ENCODE data around the gene ATG7. TPM values are rescaled to one million over a fixed set of nuclear protein-coding genes. Genes with fewer than 3 reads are reported as not detected.

Gene ATG7
- total RNA-seq, 5 donors from 2014 or later (not counting 1 experiment from before 2014, with no cell fraction given): 29.0 to 39.3 (median 37.4) TPM

GRCh38 chr3:11534011-11534792 lies 262.0 kb downstream of the ATG7 start:
- CTCF ChIA-PET: interaction anchor here in 1 of 2 donors (0.7 kb wide), 1 partner anchor 1504 kb away, joined by 4 read pairs; no protein-coding TSS in a partner anchor
- no peaks in the 10 kb centered on the region for H3K36me3 ChIP-seq (ENCODE audit: control insufficient read depth in 2 of 2, extremely low read depth in 1 of 2, insufficient read depth in 1 of 2, low read length in 1 of 2)
- H3K9me3 ChIP-seq: no peaks in the 10 kb centered on the region
- H3K9me3 Mint-ChIP-seq: no peaks in the 10 kb centered on the region
- no peaks in the 10 kb centered on the region for H3K27me3 ChIP-seq (replicated peaks in 1 of 2; ENCODE audit: control insufficient read depth in 2 of 2, extremely low read depth in 1 of 2, insufficient read depth in 2 of 2, low read length in 1 of 2)
- POLR2A ChIA-PET: interaction anchor here in 1 of 2 donors (0.7 kb wide), 1 partner anchor 142 kb away, joined by 4 read pairs; no protein-coding TSS in a partner anchor
- no peaks in the 10 kb centered on the region for H3K4me1 Mint-ChIP-seq
- no peaks in the 10 kb centered on the region for H3K27me3 Mint-ChIP-seq
- ATAC-seq (replicated peaks in 1 of 4): no peak
- no peaks in the 10 kb centered on the region for H3K4me1 ChIP-seq (ENCODE audit: control insufficient read depth in 1 of 2, extremely low read depth in 1 of 2, insufficient read depth in 2 of 2, low read length in 2 of 2)
- H3K27ac Mint-ChIP-seq: no peak overlapping the region
- peaks cover 4% of the 10 kb centered on the region for H3K36me3 Mint-ChIP-seq
- H3K27ac ChIP-seq (ENCODE audit: low read length): no peak overlapping the region
- no peak for DNase-seq
- H3K4me3 ChIP-seq (ENCODE audit: control insufficient read depth in 1 of 2, extremely low read depth in 1 of 2, low read length in 1 of 2): no peak overlapping the region
- H3K4me3 Mint-ChIP-seq: no peak overlapping the region
- 93% methylated on average over 17 of the region's 21 CpGs for WGBS (ENCODE audit: insufficient coverage)

- Histone ChIP-seq H3K27ac (ENCODE audit: low read length) (no peak overlapping the region), H3K36me3 (ENCODE audit: control insufficient read depth in 2 of 2, extremely low read depth in 1 of 2, insufficient read depth in 1 of 2, low read length in 1 of 2) (no peaks in the 10 kb centered on the region), H3K9me3 (no peaks in the 10 kb centered on the region), H3K27me3 (replicated peaks in 1 of 2; ENCODE audit: control insufficient read depth in 2 of 2, extremely low read depth in 1 of 2, insufficient read depth in 2 of 2, low read length in 1 of 2) (no peaks in the 10 kb centered on the region), H3K4me3 (ENCODE audit: control insufficient read depth in 1 of 2, extremely low read depth in 1 of 2, low read length in 1 of 2) (no peak overlapping the region), H3K4me1 (ENCODE audit: control insufficient read depth in 1 of 2, extremely low read depth in 1 of 2, insufficient read depth in 2 of 2, low read length in 2 of 2) (no peaks in the 10 kb centered on the region)
- H3K4me3 Mint-ChIP-seq: no peak overlapping the region
- ATAC-seq (replicated peaks in 1 of 4) (no peak), DNase-seq (no peak)
- no peaks in the 10 kb centered on the region for H3K4me1 Mint-ChIP-seq
- ChIA-PET CTCF (no interaction called here), POLR2A (no interaction called here)
- H3K9me3 Mint-ChIP-seq: no peaks in the 10 kb centered on the region
- no peaks in the 10 kb centered on the region for H3K27me3 Mint-ChIP-seq
- 100% methylated on average over 7 of the region's 7 CpGs for WGBS (ENCODE audit: insufficient coverage)
- H3K27ac Mint-ChIP-seq: no peak overlapping the region
- H3K36me3 Mint-ChIP-seq: peaks cover 5% of the 10 kb centered on the region
These were observed 262.6 kb downstream of the ATG7 start for GRCh38 chr3:11534793-11535101.

GRCh38 chr3:11535243-11535960 lies 263.2 kb downstream of the ATG7 start:
- Histone ChIP-seq H3K4me3 (ENCODE audit: control insufficient read depth in 1 of 2, extremely low read depth in 1 of 2, low read length in 1 of 2) (no peak overlapping the region), H3K36me3 (ENCODE audit: control insufficient read depth in 2 of 2, extremely low read depth in 1 of 2, insufficient read depth in 1 of 2, low read length in 1 of 2) (no peaks in the 10 kb centered on the region), H3K9me3 (no peaks in the 10 kb centered on the region), H3K4me1 (ENCODE audit: control insufficient read depth in 1 of 2, extremely low read depth in 1 of 2, insufficient read depth in 2 of 2, low read length in 2 of 2) (no peaks in the 10 kb centered on the region), H3K27me3 (replicated peaks in 1 of 2; ENCODE audit: control insufficient read depth in 2 of 2, extremely low read depth in 1 of 2, insufficient read depth in 2 of 2, low read length in 1 of 2) (no peaks in the 10 kb centered on the region), H3K27ac (ENCODE audit: low read length) (no peak overlapping the region)
- Mint-ChIP-seq H3K27ac (no peak overlapping the region), H3K4me1 (no peaks in the 10 kb centered on the region), H3K9me3 (no peaks in the 10 kb centered on the region), H3K27me3 (no peaks in the 10 kb centered on the region), H3K36me3 (peaks cover 8% of the 10 kb centered on the region), H3K4me3 (no peak overlapping the region)
- DNase-seq (no peak), ATAC-seq (replicated peaks in 1 of 4) (no peak)
- POLR2A ChIA-PET: no interaction called here
- WGBS (ENCODE audit: insufficient coverage): 94% methylated on average over 10 of the region's 13 CpGs
- CTCF ChIA-PET: no interaction called here

- no peaks in the 10 kb centered on the region for H3K9me3 ChIP-seq
- Mint-ChIP-seq H3K36me3 (peaks cover 8% of the 10 kb centered on the region), H3K4me1 (no peaks in the 10 kb centered on the region), H3K27ac (no peak overlapping the region), H3K27me3 (no peaks in the 10 kb centered on the region), H3K9me3 (no peaks in the 10 kb centered on the region), H3K4me3 (no peak overlapping the region)
- 95% methylated on average over 10 of the region's 23 CpGs for WGBS (ENCODE audit: insufficient coverage)
- DNase-seq (no peak), ATAC-seq (replicated peaks in 1 of 4) (no peak)
- no peaks in the 10 kb centered on the region for H3K36me3 ChIP-seq (ENCODE audit: control insufficient read depth in 2 of 2, extremely low read depth in 1 of 2, insufficient read depth in 1 of 2, low read length in 1 of 2)
- H3K4me3 ChIP-seq (ENCODE audit: control insufficient read depth in 1 of 2, extremely low read depth in 1 of 2, low read length in 1 of 2): no peak overlapping the region
- no peaks in the 10 kb centered on the region for H3K4me1 ChIP-seq (ENCODE audit: control insufficient read depth in 1 of 2, extremely low read depth in 1 of 2, insufficient read depth in 2 of 2, low read length in 2 of 2)
- H3K27ac ChIP-seq (ENCODE audit: low read length): no peak overlapping the region
- no peaks in the 10 kb centered on the region for H3K27me3 ChIP-seq (replicated peaks in 1 of 2; ENCODE audit: control insufficient read depth in 2 of 2, extremely low read depth in 1 of 2, insufficient read depth in 2 of 2, low read length in 1 of 2)
- ChIA-PET POLR2A (no interaction called here), CTCF (no interaction called here)
These were observed 264.1 kb downstream of the ATG7 start for GRCh38 chr3:11536132-11536935.

GRCh38 chr3:11536936-11537612 lies 264.9 kb downstream of the ATG7 start:
- Histone ChIP-seq H3K4me1 (ENCODE audit: control insufficient read depth in 1 of 2, extremely low read depth in 1 of 2, insufficient read depth in 2 of 2, low read length in 2 of 2) (no peaks in the 10 kb centered on the region), H3K4me3 (ENCODE audit: control insufficient read depth in 1 of 2, extremely low read depth in 1 of 2, low read length in 1 of 2) (no peak overlapping the region), H3K27ac (ENCODE audit: low read length) (no peak overlapping the region), H3K9me3 (no peaks in the 10 kb centered on the region), H3K36me3 (ENCODE audit: control insufficient read depth in 2 of 2, extremely low read depth in 1 of 2, insufficient read depth in 1 of 2, low read length in 1 of 2) (no peaks in the 10 kb centered on the region), H3K27me3 (replicated peaks in 1 of 2; ENCODE audit: control insufficient read depth in 2 of 2, extremely low read depth in 1 of 2, insufficient read depth in 2 of 2, low read length in 1 of 2) (no peaks in the 10 kb centered on the region)
- DNase-seq (no peak), ATAC-seq (replicated peaks in 1 of 4) (no peak)
- Mint-ChIP-seq H3K4me3 (no peak overlapping the region), H3K27me3 (no peaks in the 10 kb centered on the region), H3K27ac (no peak overlapping the region), H3K9me3 (no peaks in the 10 kb centered on the region), H3K36me3 (peaks cover 6% of the 10 kb centered on the region), H3K4me1 (no peaks in the 10 kb centered on the region)
- POLR2A ChIA-PET: no interaction called here
- WGBS (ENCODE audit: insufficient coverage): 92% methylated on average over 12 of the region's 12 CpGs
- CTCF ChIA-PET: no interaction called here

GRCh38 chr3:11538581-11538980 lies 266.4 kb downstream of the ATG7 start:
- Histone ChIP-seq H3K27ac (ENCODE audit: low read length) (no peak overlapping the region), H3K9me3 (no peaks in the 10 kb centered on the region), H3K36me3 (ENCODE audit: control insufficient read depth in 2 of 2, extremely low read depth in 1 of 2, insufficient read depth in 1 of 2, low read length in 1 of 2) (no peaks in the 10 kb centered on the region), H3K4me3 (ENCODE audit: control insufficient read depth in 1 of 2, extremely low read depth in 1 of 2, low read length in 1 of 2) (no peak overlapping the region), H3K27me3 (replicated peaks in 1 of 2; ENCODE audit: control insufficient read depth in 2 of 2, extremely low read depth in 1 of 2, insufficient read depth in 2 of 2, low read length in 1 of 2) (no peaks in the 10 kb centered on the region), H3K4me1 (ENCODE audit: control insufficient read depth in 1 of 2, extremely low read depth in 1 of 2, insufficient read depth in 2 of 2, low read length in 2 of 2) (no peaks in the 10 kb centered on the region)
- DNase-seq (no peak), ATAC-seq (replicated peaks in 1 of 4) (no peak)
- H3K27me3 Mint-ChIP-seq: no peaks in the 10 kb centered on the region
- peaks cover 4% of the 10 kb centered on the region for H3K36me3 Mint-ChIP-seq
- no peak overlapping the region for H3K27ac Mint-ChIP-seq
- ChIA-PET POLR2A (no interaction called here), CTCF (interaction anchor here in 1 of 2 donors (0.6 kb wide), 1 partner anchor 1213 kb away, joined by 4 read pairs; no protein-coding TSS in a partner anchor)
- no peaks in the 10 kb centered on the region for H3K4me1 Mint-ChIP-seq
- no peaks in the 10 kb centered on the region for H3K9me3 Mint-ChIP-seq
- WGBS (ENCODE audit: insufficient coverage): 80% methylated on average over 1 of the region's 3 CpGs
- no peak overlapping the region for H3K4me3 Mint-ChIP-seq

Measured in T-cell (primary cell).